GM12892 (cell line): Measurements from ENCODE around the gene ABHD2.

Experiments
- POLR2A ChIP-seq: IDR thresholded peaks from 2 replicates; pipeline ENCODE4 v1.6.1; 2011; ENCODE audit warnings: low read depth, low read length, control low read depth
- TAF1 ChIP-seq: IDR thresholded peaks from 2 replicates; pipeline ENCODE4 v1.6.1; 2011; ENCODE audit warnings: low read depth, mild to moderate bottlenecking, control low read depth, low read length, borderline replicate concordance

DNA sequence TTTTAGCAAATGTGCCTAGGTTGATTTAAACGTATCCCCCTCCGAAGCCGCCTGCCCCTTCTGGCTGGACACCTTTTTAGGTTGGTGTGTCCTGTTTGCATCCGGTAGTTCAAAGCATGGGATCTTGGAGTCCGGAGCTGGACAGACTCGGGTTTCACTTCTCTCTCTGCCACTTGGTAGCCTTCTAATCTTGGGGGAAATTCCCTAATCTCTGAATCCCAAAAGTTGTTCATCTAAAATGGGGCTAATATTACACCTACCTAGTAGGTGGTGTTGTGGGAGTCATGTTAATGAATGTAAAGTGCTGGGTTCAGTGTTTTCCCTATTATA is 156.3 kb downstream of the ABHD2 start:
- TF ChIP-seq TAF1 (no peak), POLR2A (no peak)
